PFSK-1 (cell line): ENCODE measurements around the gene KIF26B.

Experiments used
- FOXP2 ChIP-seq: optimal IDR thresholded peaks from 2 replicates; pipeline ENCODE3; 2011; ENCODE audit warnings: borderline replicate concordance, control low read depth, inconsistent platforms; ENCODE audit not compliant: insufficient read depth; ENCODE audit errors: extremely low read length, extremely low read depth
- POLR2AphosphoS5 ChIP-seq: IDR thresholded peaks from 2 replicates; pipeline ENCODE4 v1.6.1; 2012; ENCODE audit warnings: low read depth, mild to moderate bottlenecking, control low read depth, low read length, moderate library complexity
- SIN3A ChIP-seq: IDR thresholded peaks from 2 replicates; pipeline ENCODE4 v1.6.1; 2012; ENCODE audit warnings: mild to moderate bottlenecking, low read length, moderate library complexity, borderline replicate concordance; ENCODE audit not compliant: insufficient read depth
- TAF1 ChIP-seq: IDR thresholded peaks from 2 replicates; pipeline ENCODE4 v1.6.1; 2012; ENCODE audit warnings: low read length, control low read depth, borderline replicate concordance; ENCODE audit not compliant: insufficient read depth
- TF ChIP-seq, protein P1 (sequence below), 2 experiments: IDR thresholded peaks; 2 replicates each; pipeline versions ENCODE4 v1.6.1 to v1.8.0; 2011 to 2012; ENCODE audit warnings: low read depth in 2 of 2, low read length in 2 of 2, control low read depth in 1 of 2, inconsistent platforms in 1 of 2, mild to moderate bottlenecking in 1 of 2, moderate library complexity in 1 of 2; ENCODE audit not compliant: insufficient read depth in 1 of 2

- TF ChIP-seq POLR2AphosphoS5 (no peak), TAF1 (no peak), SIN3A (no peak), FOXP2 (no peak)
- TF ChIP-seq, protein P1, sequence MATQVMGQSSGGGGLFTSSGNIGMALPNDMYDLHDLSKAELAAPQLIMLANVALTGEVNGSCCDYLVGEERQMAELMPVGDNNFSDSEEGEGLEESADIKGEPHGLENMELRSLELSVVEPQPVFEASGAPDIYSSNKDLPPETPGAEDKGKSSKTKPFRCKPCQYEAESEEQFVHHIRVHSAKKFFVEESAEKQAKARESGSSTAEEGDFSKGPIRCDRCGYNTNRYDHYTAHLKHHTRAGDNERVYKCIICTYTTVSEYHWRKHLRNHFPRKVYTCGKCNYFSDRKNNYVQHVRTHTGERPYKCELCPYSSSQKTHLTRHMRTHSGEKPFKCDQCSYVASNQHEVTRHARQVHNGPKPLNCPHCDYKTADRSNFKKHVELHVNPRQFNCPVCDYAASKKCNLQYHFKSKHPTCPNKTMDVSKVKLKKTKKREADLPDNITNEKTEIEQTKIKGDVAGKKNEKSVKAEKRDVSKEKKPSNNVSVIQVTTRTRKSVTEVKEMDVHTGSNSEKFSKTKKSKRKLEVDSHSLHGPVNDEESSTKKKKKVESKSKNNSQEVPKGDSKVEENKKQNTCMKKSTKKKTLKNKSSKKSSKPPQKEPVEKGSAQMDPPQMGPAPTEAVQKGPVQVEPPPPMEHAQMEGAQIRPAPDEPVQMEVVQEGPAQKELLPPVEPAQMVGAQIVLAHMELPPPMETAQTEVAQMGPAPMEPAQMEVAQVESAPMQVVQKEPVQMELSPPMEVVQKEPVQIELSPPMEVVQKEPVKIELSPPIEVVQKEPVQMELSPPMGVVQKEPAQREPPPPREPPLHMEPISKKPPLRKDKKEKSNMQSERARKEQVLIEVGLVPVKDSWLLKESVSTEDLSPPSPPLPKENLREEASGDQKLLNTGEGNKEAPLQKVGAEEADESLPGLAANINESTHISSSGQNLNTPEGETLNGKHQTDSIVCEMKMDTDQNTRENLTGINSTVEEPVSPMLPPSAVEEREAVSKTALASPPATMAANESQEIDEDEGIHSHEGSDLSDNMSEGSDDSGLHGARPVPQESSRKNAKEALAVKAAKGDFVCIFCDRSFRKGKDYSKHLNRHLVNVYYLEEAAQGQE (IDR thresholded peaks at IDR 0.05; ENCODE audit: insufficient read depth in 1 of 2, low read depth in 2 of 2, low read length in 2 of 2), result no peak
Observed at GRCh38 chr1:245180496-245181157, 25.8 kb downstream of the KIF26B start.
